ENCODE data around the gene GNAO1. TPM values are rescaled to one million over a fixed set of nuclear protein-coding genes. Genes with fewer than 3 reads are reported as not detected.

GNAO1 gene
- total and polyA plus RNA-seq, 9 of the 15 experiments (the other 6 are each of a cell fraction or from before 2014, with no cell fraction given), result 0.07 to 0.42 (median 0.08) TPM; not detected in 5

DNA sequence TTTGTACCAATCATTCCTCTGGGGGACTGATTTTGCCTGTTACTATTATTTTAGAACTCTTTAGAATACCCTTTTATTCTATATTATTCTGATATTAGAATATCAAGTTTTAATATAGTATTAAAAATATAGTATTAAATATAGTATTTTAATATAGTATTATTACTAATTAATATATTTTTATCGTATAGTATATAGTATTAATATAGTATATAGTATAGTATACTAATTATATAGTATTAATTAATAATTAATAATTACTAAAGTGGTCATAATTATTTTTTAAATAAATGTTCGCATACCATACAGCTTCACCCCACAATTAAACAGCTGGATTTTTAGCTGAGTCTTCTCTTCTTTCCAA, 73.3 kb downstream of the GNAO1 start:
- Histone ChIP-seq H4K20me1 (replicated peaks; ENCODE audit: control insufficient read depth, insufficient read depth, low read length) (no peaks in the 10 kb centered on the region), H3K4me3 (no peak overlapping the region), H3K9me1 (ENCODE audit: control insufficient read depth, insufficient read depth, low read length) (no peaks in the 10 kb centered on the region), H3K79me2 (ENCODE audit: control insufficient read depth, insufficient read depth, low read length) (no peaks in the 10 kb centered on the region), H3K9ac (ENCODE audit: insufficient read depth in 1 of 2, low read depth in 2 of 2, low read length in 2 of 2) (no peak overlapping the region), H3K27ac (ENCODE audit: extremely low read depth, low read depth, low read length) (no peak overlapping the region), H2AFZ (ENCODE audit: low read depth, low read length) (peak overlapping the region; percentile 81; the same call in 1 of the 2 replicates), H3K4me1 (replicated peaks in 1 of 2; ENCODE audit: control insufficient read depth in 2 of 2, insufficient read depth in 2 of 2, low read length in 2 of 2) (peaks cover 22 to 47% of the 10 kb centered on the region in 2 experiments), H3K36me3 (ENCODE audit: control insufficient read depth, insufficient read depth, low read length) (no peaks in the 10 kb centered on the region), H3K27me3 (ENCODE audit: control insufficient read depth in 2 of 2, insufficient read depth in 2 of 2, low read length in 2 of 2) (no peaks in the 10 kb centered on the region), H3K4me2 (ENCODE audit: insufficient read depth, low read length) (0 out of 2 replicates have a peak overlapping the region, but pooled peaks have one; percentile 18), H3K9me3 (replicated peaks; ENCODE audit: control insufficient read depth, insufficient read depth, low read depth, low read length) (no peaks in the 10 kb centered on the region)
- ATAC-seq, result no peak
- intact Hi-C loops (cut with micrococcal nuclease), result loop anchor here (5.0 kb wide), 1 partner anchor 53 kb away; no protein-coding TSS in a partner anchor
- WGBS (ENCODE audit: insufficient coverage, low coverage, missing lambda C conversion rate), result 21% methylated on average over 2 of the region's 2 CpGs
- in situ Hi-C loops (cut with MboI), result no loop called here
- BruUV-seq (replicated peaks), result no TSS peak
- FAIRE-seq, result no peak
- no peak for DNase-seq (ENCODE audit: extremely low read depth in 1 of 4, low spot score in 3 of 4)
- POLR2A ChIA-PET, result interaction anchor here (1.4 to 4.0 kb wide), 4 partner anchors 9 to 18 kb away, joined by 3 to 38 read pairs (median 6); no protein-coding TSS in a partner anchor
- CTCF ChIA-PET (ENCODE audit: low intra/inter-chr PET ratio), result no interaction called here
- no peak for TF ChIP-seq KAT7 (CRISPR knock-in tag; IDR thresholded peaks at IDR 0.05; ENCODE audit: borderline replicate concordance)

DNA sequence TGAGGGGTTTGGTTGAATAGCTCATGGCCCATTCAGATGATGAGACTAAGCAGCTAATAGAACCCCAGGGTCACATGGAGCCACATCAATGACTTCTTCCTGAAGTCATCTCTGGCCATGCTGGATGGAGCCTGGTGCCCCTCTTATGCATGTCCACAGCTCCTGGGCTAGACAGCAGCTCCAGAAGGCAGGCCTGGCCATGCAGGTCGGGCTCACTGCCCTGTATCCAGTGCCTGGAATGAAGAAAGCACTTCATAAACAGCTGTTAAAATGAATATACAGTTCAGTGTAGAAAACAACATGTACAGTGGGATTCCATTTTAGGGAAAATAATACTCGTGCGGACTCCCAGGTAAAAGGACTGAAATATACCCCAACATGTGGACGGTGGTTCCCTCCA, 73.9 kb downstream of the GNAO1 start:
- ChIA-PET POLR2A (interaction anchor here (0.7 to 4.0 kb wide), 5 partner anchors 9 to 747 kb away, joined by 3 to 38 read pairs (median 6); no protein-coding TSS in a partner anchor), CTCF (ENCODE audit: low intra/inter-chr PET ratio) (no interaction called here)
- Histone ChIP-seq H3K27me3 (ENCODE audit: control insufficient read depth in 2 of 2, insufficient read depth in 2 of 2, low read length in 2 of 2) (no peaks in the 10 kb centered on the region), H3K36me3 (ENCODE audit: control insufficient read depth, insufficient read depth, low read length) (no peaks in the 10 kb centered on the region), H3K9me3 (replicated peaks; ENCODE audit: control insufficient read depth, insufficient read depth, low read depth, low read length) (no peaks in the 10 kb centered on the region), H3K9me1 (ENCODE audit: control insufficient read depth, insufficient read depth, low read length) (no peaks in the 10 kb centered on the region), H3K4me1 (replicated peaks in 1 of 2; ENCODE audit: control insufficient read depth in 2 of 2, insufficient read depth in 2 of 2, low read length in 2 of 2) (peaks cover 22 to 52% of the 10 kb centered on the region in 2 experiments), H2AFZ (ENCODE audit: low read depth, low read length) (peak overlapping the region; percentile 57), H3K79me2 (ENCODE audit: control insufficient read depth, insufficient read depth, low read length) (no peaks in the 10 kb centered on the region), H3K27ac (ENCODE audit: extremely low read depth, low read depth, low read length) (peak overlapping the region; percentile 16; the same call in 1 of the 3 replicates), H4K20me1 (replicated peaks; ENCODE audit: control insufficient read depth, insufficient read depth, low read length) (no peaks in the 10 kb centered on the region), H3K9ac (ENCODE audit: insufficient read depth in 1 of 2, low read depth in 2 of 2, low read length in 2 of 2) (peak overlapping the region in 1 of 2 experiments; percentile 47; a peak in 1 of 4 replicates), H3K4me3 (no peak overlapping the region), H3K4me2 (ENCODE audit: insufficient read depth, low read length) (peak overlapping the region; percentile 18; the same call in 1 of the 2 replicates)
- 68% methylated on average over 4 of the region's 4 CpGs for WGBS (ENCODE audit: insufficient coverage, low coverage, missing lambda C conversion rate)
- DNase-seq (ENCODE audit: extremely low read depth in 1 of 4, low spot score in 3 of 4) (no peak), FAIRE-seq (no peak), ATAC-seq (no peak)
- in situ Hi-C loops (cut with MboI), result no loop called here
- BruUV-seq (replicated peaks), result no TSS peak
- intact Hi-C loops (cut with micrococcal nuclease), result no loop called here
- no peak for TF ChIP-seq ZFP1 (CRISPR knock-in tag; IDR thresholded peaks at IDR 0.05)
- TF ChIP-seq, protein P1, sequence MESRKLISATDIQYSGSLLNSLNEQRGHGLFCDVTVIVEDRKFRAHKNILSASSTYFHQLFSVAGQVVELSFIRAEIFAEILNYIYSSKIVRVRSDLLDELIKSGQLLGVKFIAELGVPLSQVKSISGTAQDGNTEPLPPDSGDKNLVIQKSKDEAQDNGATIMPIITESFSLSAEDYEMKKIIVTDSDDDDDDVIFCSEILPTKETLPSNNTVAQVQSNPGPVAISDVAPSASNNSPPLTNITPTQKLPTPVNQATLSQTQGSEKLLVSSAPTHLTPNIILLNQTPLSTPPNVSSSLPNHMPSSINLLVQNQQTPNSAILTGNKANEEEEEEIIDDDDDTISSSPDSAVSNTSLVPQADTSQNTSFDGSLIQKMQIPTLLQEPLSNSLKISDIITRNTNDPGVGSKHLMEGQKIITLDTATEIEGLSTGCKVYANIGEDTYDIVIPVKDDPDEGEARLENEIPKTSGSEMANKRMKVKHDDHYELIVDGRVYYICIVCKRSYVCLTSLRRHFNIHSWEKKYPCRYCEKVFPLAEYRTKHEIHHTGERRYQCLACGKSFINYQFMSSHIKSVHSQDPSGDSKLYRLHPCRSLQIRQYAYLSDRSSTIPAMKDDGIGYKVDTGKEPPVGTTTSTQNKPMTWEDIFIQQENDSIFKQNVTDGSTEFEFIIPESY (CRISPR knock-in tag; IDR thresholded peaks at IDR 0.05), result no peak
- no peak for TF ChIP-seq CHAMP1 (IDR thresholded peaks at IDR 0.05)
- TF ChIP-seq ZNF551 (CRISPR knock-in tag; IDR thresholded peaks at IDR 0.05), result no peak
- TF ChIP-seq CBX1 (IDR thresholded peaks at IDR 0.05; ENCODE audit: low read depth), result no peak
- no peak for TF ChIP-seq ZNF274 (IDR thresholded peaks at IDR 0.05; ENCODE audit: borderline replicate concordance, low read depth, low read length)
- TF ChIP-seq, protein P2, sequence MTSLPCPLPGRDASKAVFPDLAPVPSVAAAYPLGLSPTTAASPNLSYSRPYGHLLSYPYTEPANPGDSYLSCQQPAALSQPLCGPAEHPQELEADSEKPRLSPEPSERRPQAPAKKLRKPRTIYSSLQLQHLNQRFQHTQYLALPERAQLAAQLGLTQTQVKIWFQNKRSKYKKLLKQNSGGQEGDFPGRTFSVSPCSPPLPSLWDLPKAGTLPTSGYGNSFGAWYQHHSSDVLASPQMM (CRISPR knock-in tag; IDR thresholded peaks at IDR 0.05), result no peak
- no peak for TF ChIP-seq ATF7 (IDR thresholded peaks at IDR 0.05)
- TF ChIP-seq ZC3H8 (IDR thresholded peaks at IDR 0.05), result no peak
- TF ChIP-seq SMAD4 (CRISPR knock-in tag; conservative IDR thresholded peaks at IDR 0.05), result no peak
- no peak for TF ChIP-seq BRD9 (IDR thresholded peaks at IDR 0.05; ENCODE audit: low read depth, partially characterized antibody)
